Measurements from ENCODE around the gene PLCB3. TPM values are rescaled to one million over a fixed set of nuclear protein-coding genes. Genes with fewer than 3 reads are reported as not detected.

PLCB3 gene
- 10 to 100 TPM; 10.4 to 13.7 TPM for total RNA-seq

DNA sequence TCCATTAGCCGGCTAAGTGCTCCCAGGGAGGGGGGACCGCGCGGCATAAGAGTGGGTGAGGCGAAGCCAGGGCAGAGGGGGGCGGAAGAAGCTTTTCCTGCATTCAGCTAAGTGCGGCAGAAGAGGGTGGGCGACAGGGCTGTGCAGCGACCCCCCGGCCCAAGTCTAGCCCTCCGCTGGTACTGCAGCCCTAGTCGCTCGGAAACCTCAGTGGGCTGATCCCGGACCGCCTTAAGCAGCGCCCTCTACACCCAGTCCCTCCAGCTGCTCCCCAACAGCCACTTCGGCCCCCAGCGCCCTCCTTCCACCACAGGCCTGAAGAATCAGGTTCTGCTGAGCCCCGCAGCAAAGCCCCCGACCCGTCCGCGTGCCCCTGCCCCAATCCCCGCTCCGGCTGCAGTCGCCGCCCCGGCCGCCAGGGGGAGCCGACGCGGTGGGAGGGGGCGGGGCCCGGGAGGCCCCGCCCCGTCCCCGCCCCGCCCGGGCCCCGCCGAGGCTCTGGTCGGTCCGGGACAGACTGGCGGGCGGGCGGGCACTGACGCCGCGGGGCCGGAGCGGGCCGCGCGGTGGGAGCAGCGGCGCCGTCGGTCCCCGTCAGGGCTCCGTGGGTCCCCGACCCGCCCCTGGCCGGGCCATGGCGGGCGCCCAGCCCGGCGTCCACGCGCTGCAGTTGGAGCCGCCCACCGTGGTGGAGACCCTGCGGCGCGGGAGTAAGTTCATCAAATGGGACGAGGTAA lies at the start of gene PLCB3:
Gene PLCB3 (plus strand): TSS at position 515 of the 737 bp plus-strand sequence. CDS start 120 bp downstream, at position 635.
- no peaks in the 10 kb centered on the region for H3K36me3 Mint-ChIP-seq
- ATAC-seq (peak; percentile 73 to 74), DNase-seq (ENCODE audit: low spot score in 2 of 2) (peak in 1 of 2 donors; percentile 79)
- H3K9me3 Mint-ChIP-seq: no peaks in the 10 kb centered on the region
- H3K27ac Mint-ChIP-seq: peak within 1 kb of the TSS; percentile 55 to 57

DNA sequence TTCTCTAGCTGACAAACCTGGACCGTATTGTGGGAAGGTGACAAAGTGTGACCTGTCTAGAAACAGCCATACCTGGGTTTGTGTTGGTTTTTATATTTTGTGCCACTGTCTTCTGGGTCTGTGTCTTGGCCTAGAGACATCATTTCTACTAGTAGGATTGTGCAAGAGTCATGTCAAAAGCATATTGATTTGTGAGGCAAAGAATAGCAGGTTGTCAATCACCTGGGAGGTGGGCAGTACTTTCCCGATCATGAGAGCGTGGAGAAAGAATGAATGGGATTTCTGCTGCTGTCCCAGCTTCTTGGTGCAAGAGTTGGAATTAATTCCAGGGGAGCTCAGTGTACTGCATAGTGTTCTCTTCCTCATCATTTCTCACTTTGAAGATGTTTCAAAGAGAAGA lies 49.8 kb upstream of the PLCB3 start:
- Mint-ChIP-seq H3K27ac (peak overlapping the region; percentile 13 to 39), H3K36me3 (peaks cover 36 to 46% of the 10 kb centered on the region in 2 donors), H3K9me3 (no peaks in the 10 kb centered on the region)
- ATAC-seq (no peak), DNase-seq (ENCODE audit: low spot score in 2 of 2) (no peak)

DNA sequence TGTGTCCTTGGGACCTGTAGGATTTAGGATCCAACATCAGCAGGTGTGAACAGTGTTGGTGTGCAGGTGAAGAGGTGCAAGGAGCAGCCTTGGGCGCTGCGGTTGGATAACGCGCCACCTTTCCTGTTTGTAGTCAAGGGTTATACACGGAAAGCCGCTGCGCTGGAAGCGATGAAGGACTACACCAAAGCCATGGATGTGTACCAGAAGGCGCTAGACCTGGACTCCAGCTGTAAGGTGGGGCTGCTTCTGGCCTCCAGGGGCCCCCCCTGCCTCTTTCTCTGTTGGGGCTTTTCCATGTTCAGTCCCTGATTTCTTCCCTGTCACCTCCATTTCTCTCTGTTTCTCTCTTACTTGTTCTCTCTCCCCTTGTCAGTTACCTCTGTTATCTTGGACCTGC lies 48.3 kb upstream of the PLCB3 start:
- ATAC-seq (no peak), DNase-seq (ENCODE audit: low spot score in 2 of 2) (no peak)
- Mint-ChIP-seq H3K36me3 (peaks cover 44 to 49% of the 10 kb centered on the region in 2 donors), H3K9me3 (no peaks in the 10 kb centered on the region), H3K27ac (peak overlapping the region in 1 of 2 donors; percentile 22)

- H3K36me3 Mint-ChIP-seq: peaks cover 45 to 49% of the 10 kb centered on the region in 2 donors
- no peak for ATAC-seq
- H3K27ac Mint-ChIP-seq: peak overlapping the region in 1 of 2 donors; percentile 68
- no peaks in the 10 kb centered on the region for H3K9me3 Mint-ChIP-seq
- DNase-seq (ENCODE audit: low spot score in 2 of 2): no peak
Observed at GRCh38 chr11:64203421-64204079, 47.8 kb upstream of the PLCB3 start.

- Mint-ChIP-seq H3K36me3 (peaks cover 49 to 50% of the 10 kb centered on the region in 2 donors), H3K9me3 (no peaks in the 10 kb centered on the region), H3K27ac (peak overlapping the region; percentile 68 to 69)
- DNase-seq (ENCODE audit: low spot score in 2 of 2) (no peak), ATAC-seq (no peak)
Observed at GRCh38 chr11:64204080-64204440, 47.3 kb upstream of the PLCB3 start.

GRCh38 chr11:64204464-64204989 lies 46.8 kb upstream of the PLCB3 start:
- Mint-ChIP-seq H3K36me3 (peaks cover 49 to 52% of the 10 kb centered on the region in 2 donors), H3K27ac (peak overlapping the region; percentile 69 to 92), H3K9me3 (no peaks in the 10 kb centered on the region)
- peak in 1 of 2 donors; percentile 75 for DNase-seq (ENCODE audit: low spot score in 2 of 2)
- ATAC-seq: peak in 1 of 2 donors; percentile 27

DNA sequence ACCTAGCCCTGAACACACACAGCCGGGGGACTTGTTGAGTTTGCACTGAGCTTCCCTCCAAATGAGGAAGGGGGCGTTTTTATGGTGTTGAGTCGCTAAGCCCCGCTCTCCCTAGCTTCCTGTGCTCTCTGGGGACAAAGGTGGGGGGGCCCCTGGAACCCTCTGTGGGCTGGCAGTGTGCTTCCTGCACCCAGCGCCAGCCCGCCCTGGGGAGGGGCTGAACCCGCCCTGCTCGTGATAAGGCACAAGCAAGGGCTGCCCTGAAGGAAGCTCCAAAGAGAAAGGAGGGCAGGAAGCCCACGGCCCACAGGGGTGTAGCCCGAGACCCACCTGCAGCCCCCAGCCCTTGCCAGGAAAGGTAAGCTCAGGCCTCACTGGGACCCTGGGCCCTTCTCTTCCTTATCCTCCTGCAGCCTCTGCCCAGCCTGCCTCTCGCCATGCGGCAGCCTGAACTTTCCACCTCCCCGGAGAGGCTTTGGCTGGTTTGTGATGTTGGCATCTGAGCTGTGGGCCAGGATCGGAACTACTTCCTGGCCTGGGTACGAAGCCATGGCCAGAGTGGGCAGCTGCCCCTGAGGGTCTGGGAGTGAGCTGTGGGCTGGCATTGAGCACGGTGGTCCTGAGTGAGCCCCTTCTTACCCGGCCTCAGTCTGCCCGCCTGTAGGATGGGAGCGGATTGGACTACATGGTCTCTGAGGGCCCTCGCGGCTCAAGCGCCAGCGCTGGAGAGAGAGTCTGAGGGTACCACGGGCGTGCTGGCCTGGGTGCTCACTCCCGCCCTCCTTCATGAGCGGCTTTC lies 44.7 kb upstream of the PLCB3 start, which contains the start of gene FERMT3:
Gene FERMT3 (plus strand): TSS at position 265 of the 799 bp plus-strand sequence. CDS start 644 bp downstream, outside the sequence.
- ATAC-seq (peak; percentile 61 to 67), DNase-seq (ENCODE audit: low spot score in 2 of 2) (peak; percentile 70 to 85)
- Mint-ChIP-seq H3K36me3 (peaks cover 42 to 48% of the 10 kb centered on the region in 2 donors), H3K9me3 (no peaks in the 10 kb centered on the region), H3K27ac (peak within 1 kb of the TSS; percentile 97 to 98)

DNA sequence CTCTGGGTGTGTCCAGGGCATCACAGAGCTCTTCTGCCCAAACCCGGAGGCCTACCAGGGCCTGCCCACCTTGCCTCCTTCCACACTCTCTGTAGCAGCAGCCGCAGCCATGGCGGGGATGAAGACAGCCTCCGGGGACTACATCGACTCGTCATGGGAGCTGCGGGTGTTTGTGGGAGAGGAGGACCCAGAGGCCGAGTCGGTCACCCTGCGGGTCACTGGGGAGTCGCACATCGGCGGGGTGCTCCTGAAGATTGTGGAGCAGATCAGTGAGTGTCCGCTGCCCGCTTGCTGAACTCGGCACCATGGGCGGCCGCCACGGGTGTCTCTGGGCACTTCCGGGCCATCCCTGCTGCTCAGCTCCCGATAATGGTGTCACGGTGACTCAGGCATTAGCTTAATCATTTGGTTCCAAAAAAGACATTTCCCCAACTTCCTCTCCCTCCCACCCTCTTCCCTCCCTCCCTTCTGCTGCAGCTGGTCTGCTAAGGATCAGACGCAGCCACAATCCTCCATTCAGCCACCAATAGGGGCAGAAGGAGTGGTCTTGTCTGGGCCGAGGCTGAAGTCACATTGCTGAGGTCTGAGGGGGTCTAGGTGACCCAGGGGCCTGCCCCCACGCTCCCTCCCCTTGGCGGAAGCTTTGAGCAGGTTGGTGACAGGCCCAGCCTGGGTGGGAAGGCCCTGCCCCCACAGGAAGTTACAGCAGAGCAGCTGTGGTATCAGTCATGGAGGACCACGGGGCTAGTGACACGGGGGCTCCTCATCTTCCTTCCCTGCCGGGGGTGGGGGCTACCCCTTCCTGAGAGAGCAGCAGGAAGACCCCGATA lies 43.9 kb upstream of the PLCB3 start:
- peaks cover 46 to 56% of the 10 kb centered on the region in 2 donors for H3K36me3 Mint-ChIP-seq
- peak overlapping the region; percentile 97 to 98 for H3K27ac Mint-ChIP-seq
- no peaks in the 10 kb centered on the region for H3K9me3 Mint-ChIP-seq
- DNase-seq (ENCODE audit: low spot score in 2 of 2) (peak; percentile 78 to 92), ATAC-seq (peak; percentile 77 to 81)

DNA sequence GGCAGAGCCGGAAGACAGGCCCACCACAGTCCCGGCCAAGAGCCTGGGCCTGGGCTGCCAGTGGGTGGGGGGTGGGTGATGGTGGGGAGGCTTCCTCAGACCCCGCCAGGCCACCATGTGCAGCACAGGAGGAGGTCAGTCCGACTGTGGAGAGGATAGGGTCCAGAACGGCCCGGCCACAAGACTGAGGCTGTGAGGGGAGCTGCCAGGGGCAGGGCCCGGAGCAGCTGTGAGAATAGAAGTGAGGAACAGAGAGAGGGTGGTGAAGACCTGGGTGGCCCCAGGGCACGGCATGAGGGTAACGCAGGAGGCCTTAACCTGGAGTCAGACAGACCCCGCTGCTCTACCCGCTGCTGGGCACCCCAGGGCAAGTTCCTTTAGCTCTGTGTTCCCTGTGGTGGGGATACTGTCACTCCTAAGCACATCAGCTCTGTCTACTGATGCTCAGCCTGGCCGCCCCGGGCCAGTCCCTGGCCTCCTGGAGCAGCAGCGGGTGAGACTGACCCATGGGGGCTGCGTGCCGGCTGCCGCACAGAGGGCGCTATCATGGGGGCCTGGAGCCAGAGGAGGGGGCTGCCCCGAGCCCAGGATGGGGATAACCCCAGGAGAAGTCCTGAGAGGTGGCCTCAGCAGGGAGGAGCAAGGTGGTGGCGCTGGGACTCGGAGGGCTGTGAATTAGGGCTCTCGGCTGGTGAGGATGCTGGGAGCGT lies 43.1 kb upstream of the PLCB3 start:
- Mint-ChIP-seq H3K9me3 (no peaks in the 10 kb centered on the region), H3K27ac (peak overlapping the region; percentile 97 to 98), H3K36me3 (peaks cover 43 to 54% of the 10 kb centered on the region in 2 donors)
- DNase-seq (ENCODE audit: low spot score in 2 of 2) (no peak), ATAC-seq (no peak)

DNA sequence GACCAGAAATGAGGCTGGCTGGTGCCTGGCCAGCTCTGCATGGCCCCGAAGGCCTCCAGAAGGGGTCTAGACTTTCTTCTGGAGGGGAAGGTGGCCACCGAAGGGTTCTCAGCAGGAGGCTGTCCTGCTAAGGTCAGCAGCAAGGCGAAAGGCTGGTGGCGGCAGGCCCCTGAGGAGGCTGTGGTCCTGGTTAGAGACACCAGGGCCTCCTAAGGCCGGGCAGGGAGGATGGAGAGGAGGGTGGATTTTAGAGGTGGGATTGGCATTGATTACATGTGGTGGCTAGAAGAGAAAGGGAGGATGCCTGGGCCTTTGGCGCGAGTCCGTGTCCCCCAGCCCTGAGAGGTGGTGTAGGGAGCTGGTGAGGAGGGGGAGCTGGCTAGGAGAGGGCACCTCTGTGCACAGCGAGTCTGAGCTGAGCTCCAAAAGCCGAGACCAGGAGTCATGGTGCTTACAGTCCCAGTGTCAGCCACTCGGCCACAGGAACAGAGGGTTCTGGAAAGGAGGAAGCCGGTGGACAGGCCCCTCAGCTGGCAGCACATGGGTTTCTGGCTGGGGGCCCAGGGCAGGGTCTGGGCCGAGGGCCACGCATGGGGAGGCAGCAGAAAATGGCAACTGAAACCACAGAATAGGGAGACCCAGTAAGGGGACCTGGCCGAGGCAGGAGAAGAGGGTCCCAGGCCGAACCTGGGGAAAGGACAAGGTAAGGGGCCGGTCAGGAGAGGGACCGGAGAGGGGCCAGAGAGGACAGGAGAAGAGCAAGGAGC lies 42.4 kb upstream of the PLCB3 start:
- ATAC-seq (no peak), DNase-seq (ENCODE audit: low spot score in 2 of 2) (no peak)
- Mint-ChIP-seq H3K36me3 (peaks cover 40 to 48% of the 10 kb centered on the region in 2 donors), H3K9me3 (no peaks in the 10 kb centered on the region), H3K27ac (peak overlapping the region; percentile 94 to 97)

- Mint-ChIP-seq H3K9me3 (no peaks in the 10 kb centered on the region), H3K27ac (peak overlapping the region; percentile 94 to 97), H3K36me3 (peaks cover 35 to 42% of the 10 kb centered on the region in 2 donors)
- ATAC-seq (no peak), DNase-seq (ENCODE audit: low spot score in 2 of 2) (no peak)
Observed at GRCh38 chr11:64209563-64209843, 41.8 kb upstream of the PLCB3 start.

- DNase-seq (ENCODE audit: low spot score in 2 of 2) (no peak), ATAC-seq (no peak)
- Mint-ChIP-seq H3K36me3 (peaks cover 32 to 46% of the 10 kb centered on the region in 2 donors), H3K27ac (peak overlapping the region; percentile 90 to 97), H3K9me3 (no peaks in the 10 kb centered on the region)
Observed at GRCh38 chr11:64210301-64211020, 40.9 kb upstream of the PLCB3 start.

- DNase-seq (ENCODE audit: low spot score in 2 of 2): no peak
- ATAC-seq: no peak
- Mint-ChIP-seq H3K36me3 (peaks cover 30 to 46% of the 10 kb centered on the region in 2 donors), H3K9me3 (no peaks in the 10 kb centered on the region), H3K27ac (peak overlapping the region in 1 of 2 donors; percentile 72)
Observed at GRCh38 chr11:64211181-64211872, 40.0 kb upstream of the PLCB3 start.

DNA sequence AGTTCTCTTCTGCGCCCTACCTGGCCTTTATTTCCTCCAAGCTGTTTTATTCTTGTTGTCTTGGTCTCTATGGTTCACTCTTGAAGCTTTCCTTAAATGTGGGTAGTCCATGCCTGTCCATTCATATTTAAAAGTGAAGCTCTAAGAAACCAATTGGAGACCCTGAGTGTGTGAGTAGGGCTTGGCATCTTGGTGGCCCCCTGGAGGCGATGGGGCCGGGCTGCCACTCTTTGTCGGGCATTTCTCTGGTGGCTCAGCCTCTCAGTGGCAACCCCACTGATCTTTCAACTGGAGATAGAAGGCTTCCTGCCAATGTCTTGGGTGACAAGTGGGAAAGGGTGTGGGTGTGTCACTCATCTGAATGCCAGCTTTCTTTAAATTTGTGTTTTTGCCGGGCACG lies 34.5 kb upstream of the PLCB3 start:
- H3K36me3 Mint-ChIP-seq: peaks cover 19 to 20% of the 10 kb centered on the region in 2 donors
- no peaks in the 10 kb centered on the region for H3K9me3 Mint-ChIP-seq
- no peak overlapping the region for H3K27ac Mint-ChIP-seq
- ATAC-seq (no peak), DNase-seq (ENCODE audit: low spot score in 2 of 2) (no peak)
